ENCODE data around the gene ANKLE2.
"Not testable (repeated sequence)": the region's sequence is repeated elsewhere in the genome, so short reads cannot be mapped to it uniquely, and the experiment has no call there.

ANKLE2 gene

DNA sequence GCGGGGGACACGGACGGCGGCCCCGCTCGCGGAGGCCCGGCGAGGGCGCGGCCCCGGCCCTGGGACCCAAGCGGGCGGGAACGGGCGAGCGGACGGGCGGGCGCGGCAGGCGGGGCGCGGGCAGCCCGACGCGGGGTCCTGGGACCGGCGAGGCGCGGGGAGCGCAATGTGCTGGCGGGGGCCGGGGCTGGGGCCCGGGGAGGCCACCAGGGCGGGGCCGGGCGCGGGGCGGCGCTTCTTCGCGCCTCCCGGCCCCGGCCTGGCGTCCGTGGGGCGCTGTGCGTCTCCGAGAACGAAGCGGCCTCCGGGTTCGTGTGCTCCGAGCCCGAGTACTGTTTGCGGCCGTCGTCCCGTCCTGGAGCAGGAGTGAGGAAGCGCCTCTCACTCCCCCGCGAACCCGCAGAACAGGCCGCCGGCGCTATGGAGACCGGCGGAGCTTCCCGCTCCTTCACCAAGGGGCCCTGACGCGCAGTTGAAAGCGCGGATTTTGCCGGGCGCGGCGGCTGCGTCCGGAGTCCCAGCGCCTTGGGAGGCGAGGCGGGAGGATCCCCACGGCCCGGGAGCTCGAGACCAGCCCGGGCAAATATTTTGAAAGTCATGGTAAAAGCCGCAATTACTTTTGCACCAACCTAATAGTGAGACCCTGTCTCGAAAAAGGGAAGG lies 420 bp upstream of the ANKLE2 start:
- TF ChIP-seq, protein P1, sequence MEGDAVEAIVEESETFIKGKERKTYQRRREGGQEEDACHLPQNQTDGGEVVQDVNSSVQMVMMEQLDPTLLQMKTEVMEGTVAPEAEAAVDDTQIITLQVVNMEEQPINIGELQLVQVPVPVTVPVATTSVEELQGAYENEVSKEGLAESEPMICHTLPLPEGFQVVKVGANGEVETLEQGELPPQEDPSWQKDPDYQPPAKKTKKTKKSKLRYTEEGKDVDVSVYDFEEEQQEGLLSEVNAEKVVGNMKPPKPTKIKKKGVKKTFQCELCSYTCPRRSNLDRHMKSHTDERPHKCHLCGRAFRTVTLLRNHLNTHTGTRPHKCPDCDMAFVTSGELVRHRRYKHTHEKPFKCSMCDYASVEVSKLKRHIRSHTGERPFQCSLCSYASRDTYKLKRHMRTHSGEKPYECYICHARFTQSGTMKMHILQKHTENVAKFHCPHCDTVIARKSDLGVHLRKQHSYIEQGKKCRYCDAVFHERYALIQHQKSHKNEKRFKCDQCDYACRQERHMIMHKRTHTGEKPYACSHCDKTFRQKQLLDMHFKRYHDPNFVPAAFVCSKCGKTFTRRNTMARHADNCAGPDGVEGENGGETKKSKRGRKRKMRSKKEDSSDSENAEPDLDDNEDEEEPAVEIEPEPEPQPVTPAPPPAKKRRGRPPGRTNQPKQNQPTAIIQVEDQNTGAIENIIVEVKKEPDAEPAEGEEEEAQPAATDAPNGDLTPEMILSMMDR (conservative IDR thresholded peaks at IDR 0.05; ENCODE audit: low read depth, low read length): no peak
- peak; percentile 39 for DNase-seq (ENCODE audit: low read depth)
- peak overlapping the region; percentile 64 for H3K4me3 ChIP-seq (ENCODE audit: low read length)

DNA sequence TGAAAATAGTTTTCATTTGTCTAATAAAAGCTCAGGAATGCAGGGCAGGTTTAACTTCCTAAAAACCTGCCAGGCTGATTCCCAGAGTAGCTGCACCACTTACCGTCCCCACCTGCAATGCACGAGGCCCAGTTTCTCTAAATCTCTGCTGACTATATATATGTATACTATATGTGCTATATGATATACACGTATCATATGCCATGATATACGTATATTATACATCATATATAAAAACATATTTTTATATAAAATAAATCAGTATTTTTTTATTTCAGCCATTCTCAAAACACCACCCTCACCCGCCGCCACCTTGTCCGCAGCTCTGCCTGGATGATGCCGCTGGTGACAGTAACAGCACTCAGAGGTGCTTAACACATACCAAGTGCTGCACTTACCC lies 2.3 kb downstream of the ANKLE2 start:
- TF ChIP-seq, protein P1 (conservative IDR thresholded peaks at IDR 0.05; ENCODE audit: low read depth, low read length): no peak
- H3K4me3 ChIP-seq (ENCODE audit: low read length): no peak overlapping the region
- no peak for DNase-seq (ENCODE audit: low read depth)

DNA sequence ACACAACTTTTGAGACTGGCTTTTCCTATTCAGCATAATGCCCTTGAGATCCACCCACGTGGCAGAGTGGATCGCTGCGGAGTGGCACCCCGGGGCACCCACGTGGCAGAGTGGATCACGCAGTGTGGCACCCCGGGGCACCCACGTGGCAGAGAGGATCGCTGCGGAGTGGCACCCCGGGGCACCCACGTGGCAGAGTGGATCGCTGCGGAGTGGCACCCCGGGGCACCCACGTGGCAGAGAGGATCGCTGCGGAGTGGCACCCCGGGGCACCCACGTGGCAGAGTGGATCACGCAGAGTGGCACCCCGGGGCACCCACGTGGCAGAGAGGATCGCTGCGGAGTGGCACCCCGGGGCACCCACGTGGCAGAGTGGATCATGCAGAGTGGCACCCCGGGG lies 2.8 kb downstream of the ANKLE2 start:
- not testable (repeated sequence) for H3K4me3 ChIP-seq (ENCODE audit: low read length); DNase-seq (ENCODE audit: low read depth)

DNA sequence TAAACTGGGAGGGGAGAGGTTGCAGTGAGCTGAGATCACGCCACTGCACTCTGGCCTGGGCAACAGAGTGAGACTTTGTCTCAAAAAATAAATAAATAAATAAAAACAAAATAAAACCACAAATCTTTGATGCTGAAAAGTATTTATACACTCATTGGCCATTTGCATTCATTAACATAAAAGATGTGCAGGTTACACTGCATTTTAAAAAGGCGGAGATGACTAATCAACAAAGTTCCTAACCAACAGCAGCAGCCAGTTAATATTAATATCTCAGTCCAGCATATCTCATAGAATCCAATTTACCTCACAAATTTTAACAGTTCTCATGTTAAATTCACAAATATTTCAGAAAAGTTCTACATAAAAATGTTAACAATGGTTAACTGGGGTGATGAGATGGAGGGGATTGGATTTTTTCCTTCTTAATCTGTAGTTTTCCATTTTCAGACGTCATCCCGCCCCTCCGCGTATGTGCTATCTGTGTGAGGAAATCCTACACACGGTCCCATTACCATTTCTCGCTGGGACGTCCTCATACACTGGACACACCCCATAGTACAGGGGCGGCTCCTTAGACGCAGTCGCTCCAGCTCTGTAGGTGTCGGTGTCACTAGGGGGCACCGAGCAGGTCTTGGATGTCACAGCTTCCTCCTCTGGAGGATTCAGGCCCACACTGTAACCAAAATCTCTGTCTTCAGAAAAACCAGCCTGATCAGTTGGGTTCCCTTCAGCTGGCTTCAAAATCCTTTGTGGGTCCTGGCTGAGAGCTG lies 7.3 kb downstream of the ANKLE2 start:
- H3K4me3 ChIP-seq (ENCODE audit: low read length): no peak overlapping the region
- TF ChIP-seq, protein P1 (conservative IDR thresholded peaks at IDR 0.05; ENCODE audit: low read depth, low read length): no peak
- no peak for DNase-seq (ENCODE audit: low read depth)

DNA sequence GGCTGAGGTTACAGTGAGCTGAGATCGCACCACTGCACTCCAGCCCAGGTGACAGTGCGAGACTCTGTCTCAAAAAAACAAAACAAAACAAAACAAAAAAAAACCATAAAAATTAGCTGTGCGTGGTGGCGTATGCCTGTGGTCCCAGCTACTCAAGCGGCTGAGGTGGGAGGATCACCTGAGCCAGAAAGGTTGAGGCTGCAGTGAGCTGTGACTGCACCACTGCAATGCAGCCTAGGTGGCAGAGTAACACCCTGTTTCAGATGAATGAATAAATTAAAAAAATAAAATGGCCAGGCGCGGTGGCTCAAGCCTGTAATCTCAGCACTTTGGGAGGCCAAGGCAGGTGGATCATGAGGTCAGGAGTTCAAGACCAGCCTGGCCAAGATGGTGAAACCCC lies 8.0 kb downstream of the ANKLE2 start:
- not testable (repeated sequence) for H3K4me3 ChIP-seq (ENCODE audit: low read length); DNase-seq (ENCODE audit: low read depth)

DNA sequence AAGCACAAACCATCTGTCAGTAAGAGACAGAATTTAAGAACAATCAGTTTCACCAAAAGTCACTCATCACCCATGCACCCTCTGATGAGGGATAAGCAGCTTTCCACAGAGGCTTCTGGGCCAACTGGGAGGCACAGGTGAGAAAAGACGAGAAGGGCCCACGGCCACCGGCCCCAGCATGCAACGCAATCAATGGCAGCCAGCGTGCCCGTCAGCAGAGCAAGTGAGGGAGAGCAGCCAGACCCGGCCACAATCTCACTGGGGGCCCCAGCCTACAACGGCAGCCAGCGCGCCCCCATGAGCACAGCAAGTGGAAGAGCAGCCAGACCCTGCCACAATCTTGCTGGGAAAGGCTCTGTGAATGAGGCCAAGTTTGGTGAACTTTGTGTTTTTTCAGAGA lies 13.3 kb downstream of the ANKLE2 start:
- TF ChIP-seq, protein P1 (conservative IDR thresholded peaks at IDR 0.05; ENCODE audit: low read depth, low read length): no peak

DNA sequence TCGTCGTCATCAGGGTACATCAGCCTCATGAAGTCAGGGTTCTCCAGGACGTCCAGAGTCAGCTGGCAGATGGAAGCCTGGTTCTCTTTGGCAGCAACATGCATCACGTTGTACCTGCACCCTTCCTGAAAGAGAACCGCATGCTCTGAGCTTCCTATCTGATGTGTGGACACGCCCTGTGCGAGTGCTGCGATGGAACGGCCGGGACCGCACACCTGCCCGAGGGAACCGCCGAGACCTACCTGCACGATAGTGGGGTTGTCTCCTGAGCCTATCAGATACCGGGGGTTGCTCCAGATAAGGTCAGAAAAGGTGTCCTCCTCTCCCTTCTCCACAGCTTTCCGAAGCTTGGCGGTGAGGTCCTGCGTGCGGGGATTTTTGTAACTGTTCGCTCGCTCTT lies 13.7 kb downstream of the ANKLE2 start:
- no peak overlapping the region for H3K4me3 ChIP-seq (ENCODE audit: low read length)
- TF ChIP-seq, protein P1 (conservative IDR thresholded peaks at IDR 0.05; ENCODE audit: low read depth, low read length): no peak
- DNase-seq (ENCODE audit: low read depth): no peak

More for the DNA sequence above, 13.3 kb downstream of the ANKLE2 start:
- DNase-seq (ENCODE audit: low read depth): no peak
- no peak overlapping the region for H3K4me3 ChIP-seq (ENCODE audit: low read length)

DNA sequence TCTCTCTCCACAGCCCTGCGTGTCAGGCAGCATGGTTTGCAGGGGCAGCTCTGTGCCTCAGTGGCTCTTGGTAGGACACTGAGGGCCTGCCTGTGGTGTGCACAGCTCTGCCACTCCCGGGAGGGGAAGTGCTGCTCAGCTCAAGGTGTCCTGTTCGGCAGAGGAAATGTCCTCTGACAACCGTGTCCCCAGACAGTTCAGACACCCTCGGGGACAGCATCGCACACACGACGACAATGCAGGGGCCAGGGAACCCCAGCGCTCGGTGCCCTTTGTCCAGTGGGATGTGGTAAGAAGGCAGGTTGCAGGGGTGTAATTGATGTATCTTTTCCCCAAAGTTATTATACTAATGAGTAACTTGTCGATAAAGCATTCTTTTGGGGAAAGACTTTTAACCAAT lies 14.2 kb downstream of the ANKLE2 start:
- TF ChIP-seq, protein P1 (conservative IDR thresholded peaks at IDR 0.05; ENCODE audit: low read depth, low read length): no peak
- no peak for DNase-seq (ENCODE audit: low read depth)
- H3K4me3 ChIP-seq (ENCODE audit: low read length): no peak overlapping the region

Data from retinal pigment epithelial cell (primary cell).